HG03064 (cell line): ENCODE data around the gene ISLR2.
"Not testable (repeated sequence)": the region's sequence is repeated elsewhere in the genome, so short reads cannot be mapped to it uniquely, and the experiment has no call there.

Source experiments
- ATAC-seq: cut with Tn5 transposase; IDR thresholded peaks from one replicate; pipeline ENCODE4 v1.9.1; 2021; ENCODE audit warnings: low read depth; ENCODE audit not compliant: unreplicated experiment

ISLR2 gene

DNA sequence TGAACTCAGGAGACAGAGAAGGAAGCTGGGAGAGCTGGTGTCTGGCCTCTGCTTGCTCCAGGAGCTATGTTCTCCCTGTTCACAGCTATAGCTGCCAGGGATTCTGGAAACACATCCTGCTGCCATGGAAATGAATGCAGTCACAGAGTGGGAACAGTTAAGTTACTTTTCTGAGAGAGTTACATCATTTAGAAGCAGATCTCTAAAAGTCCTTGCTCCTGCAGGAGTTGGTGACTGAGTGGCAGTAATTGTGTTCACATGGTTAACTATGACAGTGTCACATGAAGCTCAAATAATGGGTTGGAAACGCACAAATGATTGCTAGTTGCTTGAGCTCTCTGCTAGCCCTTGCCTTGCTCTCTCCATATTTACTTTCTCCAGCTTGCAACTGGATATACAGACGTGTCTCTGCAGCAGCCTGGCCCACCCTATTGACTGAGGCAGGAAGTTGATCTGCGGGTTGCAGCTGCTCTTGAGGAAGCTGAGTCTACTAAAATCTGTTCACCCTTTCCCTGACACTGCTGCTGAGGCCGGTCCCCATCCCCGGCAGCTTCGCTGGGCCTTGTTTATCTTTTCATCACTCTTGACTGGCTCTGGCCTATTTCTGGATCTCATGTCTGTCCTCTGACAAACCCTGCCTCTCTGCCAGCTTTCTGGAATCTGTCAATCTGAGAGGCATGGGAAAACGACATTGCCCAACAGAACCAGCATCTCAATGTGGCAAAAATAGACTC, 26.5 kb downstream of the ISLR2 start:
- ATAC-seq: no peak

DNA sequence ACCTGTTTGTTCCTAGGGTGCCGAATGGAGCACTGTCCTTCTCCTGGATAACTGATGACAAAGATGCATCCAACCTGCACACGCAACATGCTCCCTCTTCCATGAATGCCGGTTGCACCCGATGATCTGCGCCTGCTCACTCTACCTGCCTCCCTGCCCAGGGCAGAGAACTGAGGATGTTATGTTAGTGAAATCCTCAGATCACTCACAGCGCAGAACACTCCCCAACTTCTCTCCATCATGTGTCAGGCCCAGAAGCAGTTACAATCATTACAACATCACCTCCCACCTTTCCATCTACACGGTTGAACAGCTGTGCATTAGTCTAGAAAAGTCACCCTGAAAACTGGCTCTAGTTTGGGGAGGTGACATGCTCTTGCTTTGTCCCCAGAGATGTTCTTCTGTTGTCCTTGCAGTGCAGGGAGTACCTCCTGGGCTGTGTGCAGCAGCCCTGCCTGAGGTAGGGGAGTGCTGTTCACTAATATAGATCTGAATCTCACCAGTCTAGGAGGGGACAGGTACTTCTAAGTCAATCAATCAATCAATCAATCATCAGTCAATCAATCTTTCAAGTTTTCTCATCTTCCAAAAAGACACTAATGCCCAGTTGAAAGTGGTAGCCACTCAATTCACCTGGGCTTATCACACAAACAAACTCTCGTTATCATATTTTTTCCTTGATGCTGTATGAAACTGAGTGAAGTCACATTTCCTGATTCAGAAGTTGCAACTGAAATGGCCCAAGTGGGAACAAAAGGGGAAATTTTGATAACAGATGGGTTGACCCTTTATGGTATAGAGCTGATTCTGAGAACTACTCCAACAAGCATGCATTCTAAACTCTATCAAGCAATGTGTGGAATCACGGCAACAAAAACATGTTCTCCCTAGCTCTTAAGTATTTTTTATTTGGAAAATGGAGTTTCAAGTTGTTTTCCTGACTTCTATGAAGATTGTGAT, 27.8 kb downstream of the ISLR2 start:
- ATAC-seq: no peak

DNA sequence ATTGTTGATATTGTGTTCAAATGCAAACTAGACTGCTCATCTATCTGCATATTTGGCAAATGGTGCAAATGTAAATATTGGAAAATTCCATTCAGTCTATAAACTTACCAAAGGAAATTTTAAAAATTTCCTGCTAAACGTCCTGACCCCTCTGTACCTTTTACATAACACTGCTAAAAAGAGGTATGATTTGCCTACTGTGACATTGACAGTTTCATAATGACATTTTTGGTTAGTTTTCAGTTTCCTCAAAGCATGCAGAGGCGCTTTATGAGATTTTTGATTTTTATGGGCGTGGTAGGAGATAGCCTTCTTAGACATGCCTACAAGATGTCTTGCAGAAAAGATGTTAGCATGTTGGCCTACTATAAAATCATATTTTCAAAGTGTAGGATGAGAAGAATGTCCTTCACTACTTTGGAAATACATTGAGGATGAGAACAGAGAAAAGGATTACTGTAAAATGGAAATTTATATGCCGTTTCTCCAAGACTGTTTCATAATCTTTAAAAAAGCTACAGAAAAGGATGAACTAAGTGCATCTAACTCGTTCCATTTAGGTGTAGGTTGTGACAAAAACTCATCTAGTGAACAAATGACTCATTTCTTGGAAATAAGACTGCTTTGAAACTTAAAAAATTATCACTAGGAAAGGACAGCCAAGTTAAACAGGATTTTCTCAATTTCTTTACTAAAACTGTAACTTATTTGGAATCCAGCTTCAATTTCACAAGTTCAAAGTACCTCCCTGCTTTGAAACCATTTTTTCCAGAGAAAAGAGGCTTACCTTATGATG, 28.7 kb downstream of the ISLR2 start:
- peak; percentile 65 for ATAC-seq

DNA sequence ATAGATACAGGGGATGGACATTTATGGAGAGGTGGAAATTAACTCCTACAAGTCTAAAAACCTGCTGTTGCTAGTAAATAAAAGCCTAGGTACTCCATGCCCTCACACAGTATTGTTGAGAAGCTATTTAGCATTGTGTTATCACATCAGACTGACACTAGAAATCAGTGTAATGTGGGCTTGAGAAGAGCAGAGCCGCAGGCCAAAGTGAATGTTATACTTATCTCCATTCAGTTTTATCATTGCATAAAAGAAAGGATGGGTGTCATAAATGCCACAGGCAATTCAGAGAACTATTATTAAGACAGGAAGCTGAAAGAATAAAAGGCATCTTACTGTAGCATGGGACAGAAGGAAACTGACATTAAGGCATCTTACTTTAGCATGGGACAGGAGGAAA, 29.4 kb downstream of the ISLR2 start:
- no peak for ATAC-seq

DNA sequence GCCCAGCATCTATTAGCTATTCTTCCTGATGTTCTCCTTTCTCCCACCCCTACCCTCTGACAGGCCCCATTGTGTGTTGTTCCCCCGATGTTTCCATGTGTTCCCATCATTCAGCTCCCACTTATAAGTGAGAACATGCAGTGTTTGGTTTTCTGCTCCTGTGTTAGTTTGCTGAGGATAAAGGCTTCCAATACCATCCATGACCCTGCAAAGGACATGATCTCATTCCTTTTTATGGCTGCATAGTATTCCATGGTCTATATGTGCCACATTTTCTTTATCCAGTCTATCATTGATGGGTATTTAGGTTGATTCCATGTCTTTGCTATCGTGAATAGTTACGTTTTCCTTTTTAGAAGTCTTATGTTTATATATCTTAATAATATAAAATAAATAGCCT, 30.0 kb downstream of the ISLR2 start:
- ATAC-seq: not testable (repeated sequence)

DNA sequence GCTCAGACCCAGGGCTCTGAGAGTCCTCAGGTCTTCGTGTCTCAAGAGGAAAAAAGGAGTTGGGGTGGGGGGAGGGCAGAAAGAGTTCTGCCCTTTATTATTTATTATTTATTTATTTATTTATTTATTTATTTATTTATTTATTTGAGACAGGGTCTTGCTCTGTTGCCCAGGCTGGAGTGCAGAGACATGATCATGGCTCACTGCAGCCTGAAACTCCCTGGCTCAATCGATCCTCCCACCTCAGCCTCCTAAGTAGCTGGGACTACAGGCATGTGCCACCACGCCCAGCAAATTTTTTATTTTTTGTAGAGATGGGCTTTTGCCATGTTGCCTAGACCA, 31.8 kb downstream of the ISLR2 start:
- not testable (repeated sequence) for ATAC-seq

DNA sequence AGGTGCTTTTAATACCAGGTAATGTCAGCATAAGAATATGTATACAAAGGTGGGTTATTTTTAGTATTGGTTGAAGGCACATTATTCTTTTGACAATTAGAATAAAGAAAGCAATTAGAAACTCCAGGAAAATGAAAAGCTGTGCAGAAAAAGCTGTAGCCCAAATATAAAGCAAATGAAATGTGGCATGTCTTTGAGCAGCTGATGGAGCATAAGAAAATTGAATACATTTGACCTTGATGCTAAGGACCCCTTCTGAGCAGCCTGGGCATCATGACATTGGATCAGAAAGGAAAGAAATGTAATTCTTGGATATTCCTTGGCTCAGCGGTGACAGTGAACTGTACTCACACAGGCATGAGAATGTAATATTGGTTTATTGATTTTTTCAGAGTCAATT, 35.1 kb downstream of the ISLR2 start:
- no peak for ATAC-seq

DNA sequence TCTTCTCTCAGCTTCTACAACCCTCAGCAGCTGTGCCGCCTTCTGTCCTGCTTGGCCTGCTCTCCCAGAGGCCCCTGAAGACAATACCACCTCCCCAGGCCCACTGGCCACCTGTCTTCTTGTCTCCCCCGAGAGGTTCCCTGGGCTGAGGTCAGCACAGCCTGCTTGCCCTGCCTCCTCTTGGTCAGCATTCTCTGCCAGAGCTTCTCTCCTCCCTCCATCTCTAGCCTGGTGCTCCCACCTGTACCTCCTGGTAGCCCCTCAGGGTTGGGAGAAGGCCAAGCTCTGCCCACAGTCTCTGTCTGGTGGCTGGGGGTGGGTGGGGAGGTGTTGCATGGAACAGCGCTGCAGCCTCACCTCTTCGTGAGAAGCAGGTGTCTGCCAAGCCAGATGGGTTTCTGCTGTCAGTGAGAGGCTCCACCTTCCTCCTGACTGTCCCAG, 37.5 kb downstream of the ISLR2 start:
- ATAC-seq: no peak

DNA sequence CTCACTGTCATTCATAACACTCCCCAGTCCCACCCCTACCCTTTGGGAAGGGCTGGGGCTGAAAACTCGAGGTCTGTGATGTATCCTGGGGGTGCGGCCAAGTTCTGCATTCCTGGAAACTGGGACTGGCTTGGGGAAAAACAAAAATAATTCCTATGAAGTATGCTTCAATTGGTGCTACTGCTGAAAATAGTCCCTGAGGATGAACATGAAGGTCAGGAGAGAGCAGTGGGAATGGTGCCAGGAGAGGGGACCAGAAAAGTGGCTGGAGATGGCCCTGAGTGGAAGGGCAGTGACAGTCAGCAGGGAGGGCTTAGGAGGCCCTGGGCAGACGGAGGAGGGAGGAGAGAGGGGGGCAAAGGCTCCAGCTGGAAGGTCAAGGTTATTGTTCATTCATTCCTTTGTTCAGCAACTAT, 38.3 kb downstream of the ISLR2 start:
- no peak for ATAC-seq

DNA sequence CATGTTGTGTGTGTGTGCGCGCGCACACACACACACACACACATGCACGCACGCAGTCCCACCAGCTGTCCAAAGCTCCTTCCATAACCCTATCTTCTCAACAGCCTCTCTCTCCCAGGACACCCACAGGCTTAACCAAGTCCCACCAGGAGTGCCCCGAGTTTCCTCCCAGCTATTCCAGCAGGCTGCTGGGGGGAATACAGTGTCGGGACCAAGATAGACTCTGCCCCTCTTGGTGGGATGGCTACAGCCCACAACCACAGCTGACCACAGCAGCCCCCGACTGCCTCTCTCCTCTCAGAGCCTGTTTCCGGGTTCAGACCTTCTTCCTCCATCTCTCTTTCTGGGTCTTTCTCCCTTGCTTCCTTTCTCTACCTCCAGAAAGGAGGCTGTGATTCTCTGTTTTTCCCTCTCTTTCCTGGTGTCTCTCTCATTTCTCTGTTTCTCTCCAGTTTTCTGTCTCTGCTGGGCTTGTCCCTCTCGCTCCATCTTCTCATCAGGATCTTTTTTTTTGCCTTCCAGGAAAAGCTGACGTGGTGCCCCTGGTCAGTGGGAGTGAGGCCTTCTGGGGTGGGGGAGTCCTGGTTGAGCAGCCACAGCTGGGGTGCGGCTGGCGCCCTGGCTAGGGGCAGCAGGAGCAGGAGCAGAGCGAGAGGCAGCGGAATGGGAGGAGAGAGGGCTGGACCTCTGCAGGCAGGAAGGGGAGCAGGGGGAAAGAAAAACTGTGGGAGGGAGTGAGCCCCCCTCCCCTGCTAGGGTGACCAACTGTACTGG, 39.9 kb downstream of the ISLR2 start:
- ATAC-seq: no peak

DNA sequence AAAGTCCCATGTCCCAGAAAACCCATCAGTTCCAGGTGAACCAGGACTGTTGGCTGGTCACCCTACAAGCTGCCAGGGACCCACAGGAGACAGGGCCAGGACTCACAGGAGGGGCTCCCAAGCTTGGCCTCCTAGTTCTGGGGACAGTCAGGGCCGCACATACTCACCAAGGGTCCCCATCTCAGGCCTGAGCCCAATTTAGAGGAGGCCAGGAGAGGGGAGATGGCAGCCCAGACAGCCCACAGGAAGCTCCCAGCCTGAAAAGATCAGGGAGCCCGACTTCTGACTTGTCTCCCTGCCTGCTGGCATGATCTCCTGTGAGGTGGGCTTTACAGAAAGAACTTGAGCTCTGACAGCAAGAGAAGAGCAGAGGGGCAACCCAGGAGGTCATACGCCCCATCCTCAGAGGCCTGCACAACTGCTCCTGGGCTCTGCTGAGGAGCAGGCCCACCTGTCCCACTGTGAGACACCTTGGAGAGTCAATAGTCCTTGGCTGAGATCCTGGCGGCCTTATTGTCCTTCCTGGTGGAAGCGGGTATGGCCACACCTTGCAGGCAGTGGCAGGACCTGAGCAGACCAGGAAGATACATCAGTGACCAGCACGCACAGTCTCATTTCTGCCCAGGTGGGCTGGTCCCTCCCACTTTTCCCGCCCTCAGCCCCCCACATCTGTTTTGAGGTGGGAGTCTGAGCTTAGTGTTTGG, 40.6 kb downstream of the ISLR2 start:
- no peak for ATAC-seq

DNA sequence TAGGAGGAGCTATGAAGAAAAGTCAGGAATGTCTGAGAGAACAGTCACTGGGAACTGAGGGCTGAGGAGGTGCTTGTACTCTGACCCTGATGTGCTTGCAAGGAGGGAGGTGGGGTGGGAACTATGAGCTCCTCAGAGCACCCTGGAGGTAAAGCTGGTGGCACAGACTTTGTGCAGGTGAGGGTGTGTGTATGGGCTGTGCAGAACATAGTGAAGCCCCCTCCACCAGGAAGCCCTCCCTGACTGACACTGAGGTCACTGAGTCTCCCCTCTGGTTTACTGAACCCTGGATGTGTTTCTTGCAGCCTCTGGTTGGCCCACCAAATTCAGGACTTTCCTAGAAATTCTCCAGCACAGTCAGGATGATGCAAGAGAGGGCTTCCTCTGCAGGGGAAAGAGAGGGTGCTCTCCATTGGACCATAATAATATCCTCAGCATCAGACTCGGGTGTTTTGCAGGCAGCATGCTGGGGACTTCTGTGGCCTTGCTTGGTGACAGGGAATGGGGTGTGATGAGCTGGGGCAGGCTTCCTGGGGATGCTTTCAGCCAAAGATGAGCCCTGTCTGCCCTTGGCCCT, 41.7 kb downstream of the ISLR2 start:
- no peak for ATAC-seq

DNA sequence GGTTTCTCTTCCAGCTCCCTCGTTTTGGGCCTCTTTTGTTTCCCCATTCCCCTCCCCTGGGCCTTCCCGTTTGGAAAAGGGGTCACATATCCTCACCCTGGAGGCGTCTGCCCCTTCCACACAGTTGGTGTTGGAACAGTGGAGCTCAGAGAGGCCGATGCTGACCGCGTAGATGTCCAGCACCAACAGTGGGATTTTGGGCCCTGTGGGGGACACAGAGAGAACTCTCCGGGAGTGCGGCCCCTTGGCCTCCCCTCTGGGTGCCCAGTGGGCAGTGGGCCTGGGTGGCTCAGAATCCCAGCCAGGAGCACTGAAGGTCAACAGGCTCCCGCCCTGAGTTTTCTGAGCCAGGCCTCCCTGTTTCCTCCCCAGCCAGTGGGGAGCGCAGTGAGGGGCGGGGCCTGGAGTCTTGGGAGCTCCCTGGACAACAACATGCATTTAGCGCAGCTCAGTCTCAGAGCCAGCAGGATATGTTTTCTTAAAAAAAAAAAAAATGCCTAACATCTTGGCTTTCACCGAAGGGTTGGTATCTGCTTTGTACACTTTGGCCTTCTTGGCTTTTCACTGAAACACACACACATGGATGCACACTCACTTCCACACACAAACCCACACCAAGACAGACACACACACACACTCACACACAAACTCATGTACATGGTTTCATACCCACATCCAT, 42.5 kb downstream of the ISLR2 start:
- no peak for ATAC-seq

DNA sequence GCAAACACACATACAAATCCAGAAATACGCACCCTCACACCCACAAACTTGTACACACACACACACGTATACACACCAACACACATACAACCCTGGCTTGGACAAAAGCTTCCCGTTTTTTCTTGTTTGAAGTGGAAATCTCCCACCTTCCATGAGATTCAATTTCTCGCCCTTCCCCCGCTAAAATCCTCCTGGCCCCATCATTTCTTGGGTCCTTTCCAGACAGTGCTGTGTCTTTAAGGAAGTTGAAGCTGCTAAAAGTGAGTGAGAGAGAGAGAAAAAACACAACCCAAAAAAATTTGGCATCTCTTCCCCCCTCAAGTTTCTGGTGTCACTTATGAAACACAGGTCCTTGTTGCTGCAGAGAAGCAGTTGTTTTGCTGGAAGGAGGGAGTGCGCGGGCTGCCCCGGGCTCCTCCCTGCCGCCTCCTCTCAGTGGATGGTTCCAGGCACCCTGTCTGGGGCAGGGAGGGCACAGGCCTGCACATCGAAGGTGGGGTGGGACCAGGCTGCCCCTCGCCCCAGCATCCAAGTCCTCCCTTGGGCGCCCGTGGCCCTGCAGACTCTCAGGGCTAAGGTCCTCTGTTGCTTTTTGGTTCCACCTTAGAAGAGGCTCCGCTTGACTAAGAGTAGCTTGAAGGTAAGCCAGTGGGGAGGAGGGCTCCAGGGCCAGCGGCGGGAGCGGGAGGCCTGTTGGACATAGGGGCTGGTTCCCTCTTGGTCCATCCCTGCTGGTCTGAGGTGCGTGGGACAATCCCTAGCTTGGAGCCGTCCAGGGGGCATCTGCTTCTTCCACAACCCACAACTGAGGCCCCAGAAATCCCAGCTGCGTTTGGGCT, 43.2 kb downstream of the ISLR2 start, which contains the start of gene ISLR:
Gene ISLR, plus strand, starts transcription at position 331 of the 839 bp plus-strand sequence. CDS start 1,149 bp downstream, outside the sequence.
- ATAC-seq: no peak

DNA sequence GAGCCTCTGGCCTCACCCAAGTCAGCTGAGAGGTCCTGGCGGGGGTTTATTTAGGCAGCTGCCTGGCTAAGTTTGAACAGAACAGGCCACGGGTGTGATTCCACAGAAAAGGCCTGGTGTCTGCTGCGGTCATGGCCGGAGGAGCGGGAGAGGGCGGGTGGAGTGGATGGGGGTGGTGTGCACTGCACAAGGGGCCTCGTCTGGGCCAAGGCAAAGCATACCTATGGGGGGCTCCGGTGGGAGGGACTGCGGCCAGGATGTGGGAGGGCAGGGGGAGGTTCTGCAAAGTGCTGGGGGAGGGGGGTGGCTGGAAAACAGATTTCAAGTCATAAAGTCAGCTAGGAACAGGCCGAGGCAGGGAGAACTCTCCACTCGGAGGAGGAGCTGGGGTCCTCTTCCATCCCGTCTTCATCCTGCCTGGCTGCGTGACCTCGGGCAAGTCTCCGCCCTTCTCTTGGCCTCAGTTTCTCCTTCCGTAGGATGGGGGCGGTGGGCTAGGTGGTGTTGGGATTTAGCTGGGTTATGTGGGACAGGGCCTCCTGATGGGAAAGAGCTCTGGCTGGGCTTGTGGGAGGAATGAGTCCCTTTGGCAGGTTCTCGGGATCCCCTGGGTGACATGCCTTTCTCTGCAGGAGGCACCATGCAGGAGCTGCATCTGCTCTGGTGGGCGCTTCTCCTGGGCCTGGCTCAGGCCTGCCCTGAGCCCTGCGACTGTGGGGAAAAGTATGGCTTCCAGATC, 44.0 kb downstream of the ISLR2 start:
- no peak for ATAC-seq

DNA sequence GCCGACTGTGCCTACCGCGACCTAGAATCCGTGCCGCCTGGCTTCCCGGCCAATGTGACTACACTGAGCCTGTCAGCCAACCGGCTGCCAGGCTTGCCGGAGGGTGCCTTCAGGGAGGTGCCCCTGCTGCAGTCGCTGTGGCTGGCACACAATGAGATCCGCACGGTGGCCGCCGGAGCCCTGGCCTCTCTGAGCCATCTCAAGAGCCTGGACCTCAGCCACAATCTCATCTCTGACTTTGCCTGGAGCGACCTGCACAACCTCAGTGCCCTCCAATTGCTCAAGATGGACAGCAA, 44.5 kb downstream of the ISLR2 start:
- no peak for ATAC-seq
